ENCODE results near the gene COL9A2.
A peak's percentile ranks its signal among the peaks of the same experiment; 100 is the strongest.
"Not testable (repeated sequence)": the region's sequence is repeated elsewhere in the genome, so short reads cannot be mapped to it uniquely, and the experiment has no call there.

Gene COL9A2

GRCh38 chr1:40316595-40317393, at the start of gene COL9A2:
Gene COL9A2 (minus strand): TSS chr1:40317286. CDS start chr1:40317197, 89 bp downstream.
- peak; percentile 39 for DNase-seq (ENCODE audit: low read depth)

GRCh38 chr1:40363721-40364120, 46.6 kb upstream of the COL9A2 start:
- no peak for DNase-seq (ENCODE audit: low read depth)

GRCh38 chr1:40362699-40363098, 45.6 kb upstream of the COL9A2 start:
- no peak for DNase-seq (ENCODE audit: low read depth)

- DNase-seq (ENCODE audit: low read depth): no peak
These were observed 45.1 kb upstream of the COL9A2 start for GRCh38 chr1:40362199-40362598.

GRCh38 chr1:40361637-40362036, 44.6 kb upstream of the COL9A2 start:
- DNase-seq (ENCODE audit: low read depth): no peak

- DNase-seq (ENCODE audit: low read depth): no peak
These were observed 44.1 kb upstream of the COL9A2 start for GRCh38 chr1:40361201-40361600.

- no peak for DNase-seq (ENCODE audit: low read depth)
These were observed 43.5 kb upstream of the COL9A2 start for GRCh38 chr1:40360631-40361030.

- DNase-seq (ENCODE audit: low read depth): no peak
These were observed 40.5 kb upstream of the COL9A2 start for GRCh38 chr1:40357625-40358024.

GRCh38 chr1:40353082-40353481, 36.0 kb upstream of the COL9A2 start:
- no peak for DNase-seq (ENCODE audit: low read depth)

GRCh38 chr1:40352126-40352525, 35.0 kb upstream of the COL9A2 start:
- DNase-seq (ENCODE audit: low read depth): no peak

- DNase-seq (ENCODE audit: low read depth): no peak
These were observed 34.0 kb upstream of the COL9A2 start for GRCh38 chr1:40351124-40351523.

- DNase-seq (ENCODE audit: low read depth): no peak
These were observed 33.3 kb upstream of the COL9A2 start for GRCh38 chr1:40350391-40350790.

- no peak for DNase-seq (ENCODE audit: low read depth)
These were observed 27.5 kb upstream of the COL9A2 start for GRCh38 chr1:40344597-40344996.

GRCh38 chr1:40342381-40342717, 25.3 kb upstream of the COL9A2 start:
- not testable (repeated sequence) for DNase-seq (ENCODE audit: low read depth)

- no peak for DNase-seq (ENCODE audit: low read depth)
These were observed 24.6 kb upstream of the COL9A2 start for GRCh38 chr1:40341491-40342380.

- no peak for DNase-seq (ENCODE audit: low read depth)
These were observed 22.6 kb upstream of the COL9A2 start for GRCh38 chr1:40339420-40340323.

- DNase-seq (ENCODE audit: low read depth): peak; percentile 81
These were observed 21.8 kb upstream of the COL9A2 start for GRCh38 chr1:40338745-40339419.

- no peak for DNase-seq (ENCODE audit: low read depth)
These were observed 20.4 kb upstream of the COL9A2 start for GRCh38 chr1:40337443-40337842.

- no peak for DNase-seq (ENCODE audit: low read depth)
These were observed 15.6 kb upstream of the COL9A2 start for GRCh38 chr1:40332695-40333094.

GRCh38 chr1:40331403-40331802, 14.3 kb upstream of the COL9A2 start:
- DNase-seq (ENCODE audit: low read depth): not testable (repeated sequence)

- no peak for DNase-seq (ENCODE audit: low read depth)
These were observed 2.0 kb upstream of the COL9A2 start for GRCh38 chr1:40318970-40319621.

All from stimulated activated CD8-positive, alpha-beta memory T cell treated with anti-CD3 and anti-CD28 coated beads, Interleukin-12 subunit alpha, Interleukin-12 subunit beta, amount 100 ng/mL, for 1 hour (primary cell).